ENCODE measurements around the gene DGKB.

GRCh38 chr7:14851610-14852009 is 50.9 kb downstream of the DGKB start:
- no peak for TF ChIP-seq CTCF (conservative IDR thresholded peaks at IDR 0.05)
- TF ChIP-seq EZH2 (IDR thresholded peaks at IDR 0.05; ENCODE audit: low read depth) = no peak

All from PC-9 (cell line).